Activated naive CD8-positive, alpha-beta T cell (primary cell): Measurements from ENCODE around the gene HECTD1.
"Not testable (repeated sequence)": the region's sequence is repeated elsewhere in the genome, so short reads cannot be mapped to it uniquely, and the experiment has no call there.

Experiments
- H3K27ac Mint-ChIP-seq: one replicate; pipeline ENCODE4 v1.8.0; 2021; ENCODE audit warnings: mixed read lengths
- H3K27me3 Mint-ChIP-seq: one replicate; pipeline ENCODE4 v1.8.0; 2021; ENCODE audit warnings: mixed read lengths
- H3K36me3 Mint-ChIP-seq: one replicate; pipeline ENCODE4 v1.8.0; 2021; ENCODE audit warnings: mixed read lengths
- H3K4me1 Mint-ChIP-seq: one replicate; pipeline ENCODE4 v1.8.0; 2021; ENCODE audit warnings: low read depth, mixed read lengths
- H3K4me3 Mint-ChIP-seq: one replicate; pipeline ENCODE4 v1.8.0; 2021; ENCODE audit warnings: mild to moderate bottlenecking, mixed read lengths
- H3K9me3 Mint-ChIP-seq: one replicate; pipeline ENCODE4 v1.8.0; 2021; ENCODE audit warnings: low read depth, mixed read lengths

HECTD1 gene

DNA sequence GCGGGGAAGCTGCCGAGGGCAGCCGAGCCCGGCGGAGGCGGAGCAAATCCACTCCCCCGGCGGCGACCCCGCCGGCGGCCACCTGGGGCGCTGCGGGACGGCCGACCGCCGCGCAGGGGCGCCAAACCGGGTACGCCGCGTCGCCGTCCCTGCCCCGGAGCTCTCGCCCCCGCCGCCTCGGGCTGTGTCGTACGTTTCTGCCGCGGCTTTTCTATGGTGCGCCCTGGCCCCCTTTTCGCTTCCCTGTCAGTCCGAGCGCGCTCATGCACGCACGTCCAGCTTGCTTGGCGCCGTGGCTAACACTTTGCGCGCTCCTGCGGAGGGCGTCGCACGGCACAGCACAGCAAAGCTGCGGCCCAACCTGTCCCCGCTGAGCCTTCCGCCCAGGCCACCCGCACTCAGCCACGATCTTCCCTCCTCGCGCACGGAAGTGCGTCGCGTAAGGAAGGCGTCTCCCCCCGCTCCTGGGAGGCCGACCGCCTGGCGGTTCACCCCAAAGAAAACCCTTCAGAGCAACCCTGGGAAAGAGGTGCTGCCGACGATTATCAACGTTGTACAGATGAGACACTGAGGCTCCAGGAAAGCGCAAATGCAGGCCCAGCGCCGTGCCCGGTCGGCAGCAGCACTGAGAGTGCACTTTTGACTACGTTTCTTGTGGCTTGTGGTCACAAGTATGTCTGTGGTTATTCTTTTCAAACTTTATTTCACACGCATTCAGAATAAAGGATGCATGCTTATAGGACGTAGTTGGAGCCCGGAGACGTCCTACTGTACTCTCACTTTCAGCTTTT is at the start of gene HECTD1:
Gene HECTD1, minus strand, starts transcription at position 39 of the 791 bp plus-strand sequence. CDS start 1,857 bp downstream, outside the sequence.
- peaks cover 10% of the 10 kb centered on the region for H3K36me3 Mint-ChIP-seq
- H3K4me3 Mint-ChIP-seq: peak within 1 kb of the TSS; percentile 95
- H3K27ac Mint-ChIP-seq: peak within 1 kb of the TSS; percentile 99
- peaks cover 53% of the 10 kb centered on the region for H3K4me1 Mint-ChIP-seq
- H3K27me3 Mint-ChIP-seq: no peaks in the 10 kb centered on the region
- no peaks in the 10 kb centered on the region for H3K9me3 Mint-ChIP-seq

DNA sequence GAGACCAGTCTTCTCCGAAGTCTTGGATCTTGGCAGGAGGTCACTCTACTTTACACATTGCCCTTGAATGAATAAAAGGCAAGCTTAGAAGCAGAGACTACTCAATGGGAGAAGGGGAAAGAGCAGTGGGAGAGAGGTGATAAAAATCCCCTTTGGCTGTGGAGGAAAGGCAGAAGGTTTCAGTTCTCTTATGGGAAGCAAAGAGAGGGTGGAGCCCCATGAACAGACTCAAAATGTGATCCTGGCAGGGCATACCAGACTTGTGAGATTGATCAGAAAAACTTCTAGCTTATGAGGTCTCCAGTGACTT is 49.6 kb upstream of the HECTD1 start:
- H3K9me3 Mint-ChIP-seq: no peaks in the 10 kb centered on the region
- no peaks in the 10 kb centered on the region for H3K27me3 Mint-ChIP-seq
- no peaks in the 10 kb centered on the region for H3K36me3 Mint-ChIP-seq
- H3K27ac Mint-ChIP-seq: no peak overlapping the region
- no peaks in the 10 kb centered on the region for H3K4me1 Mint-ChIP-seq
- no peak overlapping the region for H3K4me3 Mint-ChIP-seq

DNA sequence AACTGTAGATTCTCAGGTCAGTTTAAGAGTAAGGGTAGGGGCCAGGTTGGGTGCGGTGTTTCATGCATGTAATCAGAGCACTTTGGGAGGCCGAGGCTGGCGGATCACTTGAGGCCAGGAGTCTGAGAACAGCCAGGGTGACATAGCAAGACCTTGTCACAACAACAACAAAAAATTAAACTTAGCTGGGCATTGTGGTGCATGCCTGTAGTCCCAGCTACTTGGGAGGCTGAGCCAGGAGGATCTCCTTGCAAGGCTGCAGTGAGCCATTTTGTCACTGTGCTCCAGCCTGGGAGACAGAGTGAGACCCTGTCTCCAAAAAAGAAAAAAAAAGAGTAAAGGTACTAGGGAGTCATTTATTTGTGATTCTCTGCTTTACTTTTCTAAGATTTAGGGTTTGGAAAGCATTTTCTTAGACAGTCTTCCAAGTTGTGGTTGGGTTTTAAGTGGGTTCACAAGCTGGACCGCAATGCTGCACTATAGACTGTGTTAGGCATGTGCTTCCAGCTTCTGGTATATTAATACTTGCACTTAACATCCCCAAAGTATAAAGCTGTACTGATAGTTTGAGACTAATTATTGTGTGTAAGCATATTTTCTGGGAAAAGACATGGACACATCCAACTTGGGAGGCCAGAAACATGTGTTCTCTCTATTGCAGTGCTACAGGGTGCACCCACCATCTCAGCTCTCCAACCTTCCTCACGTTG is 49.1 kb upstream of the HECTD1 start:
- H3K4me3 Mint-ChIP-seq: no peak overlapping the region
- no peaks in the 10 kb centered on the region for H3K36me3 Mint-ChIP-seq
- H3K9me3 Mint-ChIP-seq: no peaks in the 10 kb centered on the region
- H3K27ac Mint-ChIP-seq: no peak overlapping the region
- H3K27me3 Mint-ChIP-seq: no peaks in the 10 kb centered on the region
- H3K4me1 Mint-ChIP-seq: no peaks in the 10 kb centered on the region

GRCh38 chr14:31255918-31256317 is 48.3 kb upstream of the HECTD1 start:
- not testable (repeated sequence) for H3K36me3 Mint-ChIP-seq

DNA sequence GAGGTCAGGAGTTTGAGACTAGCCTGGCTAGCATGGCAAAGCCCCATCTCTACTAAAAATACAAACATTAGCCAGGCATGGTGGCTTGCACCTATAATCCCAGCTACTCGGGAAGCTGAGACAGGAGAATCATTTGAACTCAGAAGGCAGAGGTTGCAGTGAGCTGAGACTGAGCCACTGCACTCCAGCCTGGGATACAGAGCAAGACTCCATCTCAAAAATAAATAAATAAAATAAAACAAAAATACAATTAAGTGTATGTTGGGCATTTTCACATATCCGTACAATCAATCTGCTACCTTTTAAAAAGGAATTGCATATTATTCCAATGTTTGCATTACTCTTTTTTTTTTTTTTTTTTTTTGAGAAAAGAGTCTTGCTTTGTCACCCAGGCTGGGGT is 47.7 kb upstream of the HECTD1 start:
- H3K27ac Mint-ChIP-seq: no peak overlapping the region
- H3K36me3 Mint-ChIP-seq: no peaks in the 10 kb centered on the region
- H3K9me3 Mint-ChIP-seq: no peaks in the 10 kb centered on the region
- no peaks in the 10 kb centered on the region for H3K4me1 Mint-ChIP-seq
- no peaks in the 10 kb centered on the region for H3K27me3 Mint-ChIP-seq
- no peak overlapping the region for H3K4me3 Mint-ChIP-seq

More at GRCh38 chr14:31255918-31256317, 48.3 kb upstream of the HECTD1 start:
- not testable (repeated sequence) for H3K27ac Mint-ChIP-seq, H3K27me3 Mint-ChIP-seq, H3K9me3 Mint-ChIP-seq, H3K4me1 Mint-ChIP-seq, H3K4me3 Mint-ChIP-seq

GRCh38 chr14:31253746-31254471 is 46.3 kb upstream of the HECTD1 start:
- Mint-ChIP-seq H3K4me1 (no peaks in the 10 kb centered on the region), H3K36me3 (no peaks in the 10 kb centered on the region), H3K27me3 (no peaks in the 10 kb centered on the region), H3K27ac (no peak overlapping the region), H3K9me3 (no peaks in the 10 kb centered on the region), H3K4me3 (no peak overlapping the region)

DNA sequence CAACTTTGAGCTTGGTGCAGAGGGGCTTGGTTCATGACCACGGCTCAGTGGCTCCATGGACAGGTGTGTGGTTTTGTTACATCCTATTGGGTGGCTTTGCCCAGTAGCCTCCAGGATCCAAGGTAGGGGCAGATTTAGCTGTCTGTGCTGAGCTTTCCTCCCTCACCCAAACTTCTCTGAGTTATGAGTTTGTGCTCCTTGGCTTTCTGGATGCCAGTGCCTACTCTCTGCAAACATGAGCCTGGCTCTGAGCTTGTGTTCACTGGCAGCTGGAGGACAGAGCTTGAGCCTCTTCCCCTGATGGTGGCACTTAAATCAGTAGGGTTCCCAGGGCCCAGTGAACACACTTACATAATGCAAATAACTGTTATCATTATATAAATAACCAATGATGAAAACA is 45.3 kb upstream of the HECTD1 start:
- H3K27ac Mint-ChIP-seq: no peak overlapping the region
- H3K9me3 Mint-ChIP-seq: no peaks in the 10 kb centered on the region
- no peaks in the 10 kb centered on the region for H3K27me3 Mint-ChIP-seq
- H3K36me3 Mint-ChIP-seq: no peaks in the 10 kb centered on the region
- H3K4me1 Mint-ChIP-seq: no peaks in the 10 kb centered on the region
- no peak overlapping the region for H3K4me3 Mint-ChIP-seq

GRCh38 chr14:31251028-31251958 is 43.7 kb upstream of the HECTD1 start:
- Mint-ChIP-seq H3K4me1 (no peaks in the 10 kb centered on the region), H3K27ac (no peak overlapping the region), H3K36me3 (no peaks in the 10 kb centered on the region), H3K4me3 (no peak overlapping the region), H3K9me3 (no peaks in the 10 kb centered on the region), H3K27me3 (no peaks in the 10 kb centered on the region)

DNA sequence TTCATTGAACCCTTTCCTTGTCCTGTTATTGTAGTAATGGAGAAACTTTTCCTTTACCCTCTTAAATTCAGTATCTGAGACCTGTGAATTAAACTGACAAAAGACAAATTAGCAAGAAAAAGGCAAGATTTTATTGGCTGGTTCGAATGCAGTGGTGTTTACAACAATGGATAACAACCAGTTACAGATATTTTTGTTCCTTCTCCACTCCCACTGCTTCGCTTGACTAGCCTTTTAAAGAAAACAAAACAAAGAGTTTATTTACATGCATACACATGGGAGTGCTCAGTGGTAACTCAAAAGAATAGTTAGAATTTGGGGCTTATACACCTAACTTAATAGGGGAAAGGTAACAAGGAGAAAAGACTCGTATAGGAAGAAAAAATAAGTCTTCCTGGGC is 37.0 kb upstream of the HECTD1 start:
- no peak overlapping the region for H3K4me3 Mint-ChIP-seq
- no peak overlapping the region for H3K27ac Mint-ChIP-seq
- peaks cover 12% of the 10 kb centered on the region for H3K4me1 Mint-ChIP-seq
- H3K27me3 Mint-ChIP-seq: no peaks in the 10 kb centered on the region
- H3K36me3 Mint-ChIP-seq: no peaks in the 10 kb centered on the region
- no peaks in the 10 kb centered on the region for H3K9me3 Mint-ChIP-seq

DNA sequence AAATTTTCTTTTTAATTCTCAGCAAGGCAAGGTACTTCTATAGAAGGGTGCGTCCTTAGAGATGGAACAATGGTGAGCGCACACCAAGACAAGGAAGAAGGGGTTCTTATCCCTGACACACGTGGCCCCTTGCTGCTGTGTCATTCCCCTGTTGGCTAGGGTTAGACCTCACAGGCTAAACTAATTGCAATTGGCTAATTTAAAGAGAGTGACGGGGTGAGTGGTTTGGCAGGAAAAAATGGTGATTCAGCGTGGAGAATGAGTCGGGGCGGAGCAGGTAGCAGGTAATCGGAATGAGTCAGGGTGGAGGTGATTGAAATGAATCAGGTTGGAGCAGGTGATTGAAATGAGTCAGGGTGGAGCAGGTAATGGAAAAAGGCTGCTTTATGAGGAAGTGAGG is 36.3 kb upstream of the HECTD1 start:
- H3K4me3 Mint-ChIP-seq: no peak overlapping the region
- no peaks in the 10 kb centered on the region for H3K9me3 Mint-ChIP-seq
- no peaks in the 10 kb centered on the region for H3K27me3 Mint-ChIP-seq
- H3K27ac Mint-ChIP-seq: no peak overlapping the region
- peaks cover 16% of the 10 kb centered on the region for H3K4me1 Mint-ChIP-seq
- no peaks in the 10 kb centered on the region for H3K36me3 Mint-ChIP-seq

DNA sequence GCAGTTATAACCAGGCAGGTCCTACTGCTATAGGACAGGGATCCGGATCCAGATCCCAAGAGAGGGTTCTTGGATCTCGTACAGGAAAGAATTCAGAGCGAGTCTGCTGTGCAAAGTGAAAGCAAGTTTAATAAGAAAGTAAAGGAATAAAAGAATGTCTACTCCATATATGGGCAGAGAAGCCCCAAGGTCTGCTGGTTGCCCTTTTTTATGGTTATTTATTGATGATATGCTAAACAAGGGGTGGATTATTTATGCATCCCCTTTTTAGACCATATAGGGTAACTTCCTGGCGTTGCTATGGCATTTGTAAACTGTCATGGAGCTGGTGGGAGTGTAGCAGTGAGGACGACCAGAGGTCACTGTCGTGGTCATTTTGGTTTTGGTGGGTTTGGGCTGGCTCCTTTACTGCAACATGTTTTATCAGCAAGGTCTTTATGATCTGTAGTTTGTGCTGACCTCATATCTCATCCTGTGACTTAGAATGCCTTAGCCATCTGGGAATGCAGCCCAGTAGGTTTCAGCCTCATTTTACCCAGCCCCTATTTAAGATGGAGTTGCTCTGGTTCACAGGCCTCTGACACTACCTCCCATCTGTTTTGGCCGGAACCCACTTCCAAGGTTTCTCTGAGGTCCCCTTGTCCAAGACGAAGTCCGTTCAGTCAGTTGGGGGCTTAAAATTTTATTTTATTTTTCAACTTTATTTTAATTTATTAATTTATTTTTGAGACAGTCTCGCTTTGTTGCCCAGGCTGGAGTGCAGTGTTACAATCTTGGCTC is 34.8 kb upstream of the HECTD1 start:
- H3K9me3 Mint-ChIP-seq, H3K27me3 Mint-ChIP-seq, H3K4me3 Mint-ChIP-seq, H3K36me3 Mint-ChIP-seq, H3K27ac Mint-ChIP-seq: not testable (repeated sequence)
- peaks cover 16% of the 10 kb centered on the region for H3K4me1 Mint-ChIP-seq

DNA sequence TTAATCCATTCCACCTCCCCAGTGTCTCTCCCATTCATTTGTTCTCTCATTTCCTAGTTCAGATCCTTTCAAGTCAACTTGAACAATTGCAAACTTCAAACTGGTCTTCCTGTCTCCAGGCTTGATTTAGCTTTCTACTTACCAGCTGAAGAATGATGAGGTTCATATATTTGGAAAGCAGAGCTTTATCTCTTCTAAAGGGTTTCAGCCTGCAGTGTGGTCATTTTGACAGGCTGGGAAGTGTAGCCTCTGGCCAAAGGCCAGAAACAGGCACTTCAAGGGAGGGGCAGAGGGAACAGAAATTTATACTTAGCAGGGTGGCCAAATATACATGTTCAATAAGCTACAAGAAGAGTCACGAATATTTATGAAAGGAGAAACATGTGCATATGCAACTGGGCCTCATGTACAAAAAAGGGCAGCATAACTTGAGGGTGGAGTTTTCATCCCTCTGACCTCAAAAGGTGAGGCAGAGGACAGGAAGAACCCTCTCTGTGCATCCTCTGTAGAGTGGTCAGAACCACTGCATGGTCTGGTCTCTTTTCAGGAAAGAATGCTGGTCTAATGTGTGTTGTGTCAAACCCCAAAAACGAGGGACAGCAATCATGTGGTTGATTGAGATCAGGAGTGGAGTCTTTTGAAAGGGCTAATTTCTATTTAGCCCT is 34.0 kb upstream of the HECTD1 start:
- H3K36me3 Mint-ChIP-seq: no peaks in the 10 kb centered on the region
- H3K27me3 Mint-ChIP-seq: no peaks in the 10 kb centered on the region
- H3K4me1 Mint-ChIP-seq: peaks cover 16% of the 10 kb centered on the region
- no peak overlapping the region for H3K27ac Mint-ChIP-seq
- no peak overlapping the region for H3K4me3 Mint-ChIP-seq
- H3K9me3 Mint-ChIP-seq: no peaks in the 10 kb centered on the region

GRCh38 chr14:31239741-31240140 is 32.1 kb upstream of the HECTD1 start:
- peaks cover 16% of the 10 kb centered on the region for H3K4me1 Mint-ChIP-seq
- no peak overlapping the region for H3K27ac Mint-ChIP-seq
- H3K9me3 Mint-ChIP-seq: no peaks in the 10 kb centered on the region
- H3K27me3 Mint-ChIP-seq: no peaks in the 10 kb centered on the region
- no peaks in the 10 kb centered on the region for H3K36me3 Mint-ChIP-seq
- H3K4me3 Mint-ChIP-seq: no peak overlapping the region
